ENCODE data around the gene CSNK1G2. TPM values are rescaled to one million over a fixed set of nuclear protein-coding genes. Genes with fewer than 3 reads are reported as not detected.

The CSNK1G2 gene
- total RNA-seq, 4 donors from 2014 or later = 54.5 to 250 (median 103) TPM

DNA sequence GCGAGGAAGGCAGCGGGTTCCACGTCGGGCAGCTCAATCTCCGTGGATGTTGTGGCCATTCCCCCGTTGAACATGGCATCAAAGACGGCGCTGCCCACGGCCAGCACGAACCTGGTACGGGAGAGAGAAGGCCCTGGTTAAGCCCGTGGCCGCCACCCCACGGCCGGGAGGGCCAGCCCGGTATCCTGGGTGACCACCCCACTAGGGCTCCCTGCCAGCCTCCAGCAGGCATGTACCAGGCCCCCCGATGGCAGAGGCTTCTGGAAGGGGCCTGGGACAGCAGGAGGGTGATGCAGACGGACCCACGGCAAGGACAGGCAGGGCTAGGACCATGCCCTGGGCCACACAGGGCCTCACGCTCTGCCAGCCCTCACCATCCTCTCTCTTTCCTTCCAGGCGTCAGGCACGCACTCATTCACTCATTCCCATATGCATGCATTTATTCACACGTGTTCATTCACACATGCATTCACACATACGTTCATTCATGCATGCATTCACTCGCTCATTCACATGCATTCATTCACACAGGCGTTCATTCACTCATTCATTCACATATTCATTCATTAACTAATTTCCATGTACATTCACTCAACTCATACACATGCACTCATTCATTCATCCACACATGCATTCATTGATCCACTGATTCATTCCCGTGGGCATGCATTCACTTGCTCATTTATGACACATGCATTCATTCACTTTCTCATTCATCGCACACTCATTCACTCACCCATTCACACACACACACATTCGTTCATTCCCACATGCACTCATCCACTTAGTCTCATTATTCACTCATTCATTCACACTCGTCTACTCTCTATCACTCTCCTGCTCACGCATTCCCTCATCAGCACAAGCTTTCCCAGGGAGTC is 56.6 kb downstream of the CSNK1G2 start:
- Histone ChIP-seq H3K36me3 (peaks cover 0 to 68% (median 0%) of the 10 kb centered on the region in 3 donors), H3K9me3 (no peaks in the 10 kb centered on the region), H3K4me3 (no peak overlapping the region), H3K27me3 (no peaks in the 10 kb centered on the region), H3K4me1 (no peaks in the 10 kb centered on the region), H3K27ac (no peak overlapping the region)
- DNase-seq = no peak
- TF ChIP-seq, protein P1, sequence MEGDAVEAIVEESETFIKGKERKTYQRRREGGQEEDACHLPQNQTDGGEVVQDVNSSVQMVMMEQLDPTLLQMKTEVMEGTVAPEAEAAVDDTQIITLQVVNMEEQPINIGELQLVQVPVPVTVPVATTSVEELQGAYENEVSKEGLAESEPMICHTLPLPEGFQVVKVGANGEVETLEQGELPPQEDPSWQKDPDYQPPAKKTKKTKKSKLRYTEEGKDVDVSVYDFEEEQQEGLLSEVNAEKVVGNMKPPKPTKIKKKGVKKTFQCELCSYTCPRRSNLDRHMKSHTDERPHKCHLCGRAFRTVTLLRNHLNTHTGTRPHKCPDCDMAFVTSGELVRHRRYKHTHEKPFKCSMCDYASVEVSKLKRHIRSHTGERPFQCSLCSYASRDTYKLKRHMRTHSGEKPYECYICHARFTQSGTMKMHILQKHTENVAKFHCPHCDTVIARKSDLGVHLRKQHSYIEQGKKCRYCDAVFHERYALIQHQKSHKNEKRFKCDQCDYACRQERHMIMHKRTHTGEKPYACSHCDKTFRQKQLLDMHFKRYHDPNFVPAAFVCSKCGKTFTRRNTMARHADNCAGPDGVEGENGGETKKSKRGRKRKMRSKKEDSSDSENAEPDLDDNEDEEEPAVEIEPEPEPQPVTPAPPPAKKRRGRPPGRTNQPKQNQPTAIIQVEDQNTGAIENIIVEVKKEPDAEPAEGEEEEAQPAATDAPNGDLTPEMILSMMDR (IDR thresholded peaks at IDR 0.05) = no peak
- TF ChIP-seq POLR2A (IDR thresholded peaks at IDR 0.05) = no peak

DNA sequence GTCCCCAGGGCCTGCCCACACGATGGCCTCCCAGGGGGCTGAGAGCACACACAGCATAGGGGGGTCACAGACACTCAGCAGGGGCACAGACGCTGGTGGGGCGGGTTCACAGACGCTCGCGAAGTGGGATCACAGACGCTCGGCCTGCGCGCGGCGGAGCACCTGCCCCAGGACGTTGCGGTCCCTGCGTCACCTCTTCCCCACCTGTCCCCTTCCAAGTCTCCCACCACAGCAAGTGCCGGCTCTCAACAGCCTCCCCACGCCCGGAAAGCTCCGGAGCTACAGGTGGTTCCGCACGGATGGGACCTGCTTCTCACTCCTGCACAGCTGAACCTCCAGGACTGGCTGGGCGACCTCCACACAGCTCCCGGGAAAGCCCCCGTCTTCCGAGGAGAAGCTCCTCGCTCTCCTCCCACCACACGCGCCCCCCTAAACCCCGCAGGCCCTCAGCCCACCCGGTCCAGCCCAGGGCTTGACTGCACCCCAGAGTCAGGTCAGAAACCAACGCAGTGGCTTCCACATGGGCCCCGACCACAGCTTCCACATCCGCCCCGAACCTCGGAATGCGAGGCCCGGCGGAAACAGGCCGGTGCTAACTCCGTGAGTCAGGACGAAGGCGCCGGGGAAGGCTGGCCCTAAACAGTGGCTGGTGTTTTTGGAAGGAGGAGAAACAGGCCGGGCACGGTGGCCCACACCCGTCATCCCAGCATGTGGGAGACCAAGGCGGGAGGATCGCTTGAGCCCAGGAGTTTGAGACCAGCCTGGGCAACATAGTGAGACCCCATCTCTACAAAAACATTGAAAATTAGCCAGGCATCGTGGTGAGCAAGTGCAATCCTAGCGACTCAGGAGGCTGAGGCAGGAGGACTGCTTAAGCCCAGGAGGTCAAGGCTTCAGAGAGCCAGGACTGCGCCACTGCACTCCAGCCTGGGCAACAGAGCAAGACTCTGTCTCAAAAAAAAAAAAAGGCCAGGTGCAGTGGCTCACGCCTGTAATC is 58.0 kb downstream of the CSNK1G2 start:
- no peaks in the 10 kb centered on the region for H3K4me1 ChIP-seq
- TF ChIP-seq, protein P1 (IDR thresholded peaks at IDR 0.05) = no peak
- no peak for TF ChIP-seq POLR2A (IDR thresholded peaks at IDR 0.05)
- H3K9me3 ChIP-seq = no peaks in the 10 kb centered on the region
- no peaks in the 10 kb centered on the region for H3K27me3 ChIP-seq
- H3K4me3 ChIP-seq = no peak overlapping the region
- peaks cover 0 to 56% (median 0%) of the 10 kb centered on the region in 3 donors for H3K36me3 ChIP-seq
- no peak for DNase-seq
- H3K27ac ChIP-seq = no peak overlapping the region

DNA sequence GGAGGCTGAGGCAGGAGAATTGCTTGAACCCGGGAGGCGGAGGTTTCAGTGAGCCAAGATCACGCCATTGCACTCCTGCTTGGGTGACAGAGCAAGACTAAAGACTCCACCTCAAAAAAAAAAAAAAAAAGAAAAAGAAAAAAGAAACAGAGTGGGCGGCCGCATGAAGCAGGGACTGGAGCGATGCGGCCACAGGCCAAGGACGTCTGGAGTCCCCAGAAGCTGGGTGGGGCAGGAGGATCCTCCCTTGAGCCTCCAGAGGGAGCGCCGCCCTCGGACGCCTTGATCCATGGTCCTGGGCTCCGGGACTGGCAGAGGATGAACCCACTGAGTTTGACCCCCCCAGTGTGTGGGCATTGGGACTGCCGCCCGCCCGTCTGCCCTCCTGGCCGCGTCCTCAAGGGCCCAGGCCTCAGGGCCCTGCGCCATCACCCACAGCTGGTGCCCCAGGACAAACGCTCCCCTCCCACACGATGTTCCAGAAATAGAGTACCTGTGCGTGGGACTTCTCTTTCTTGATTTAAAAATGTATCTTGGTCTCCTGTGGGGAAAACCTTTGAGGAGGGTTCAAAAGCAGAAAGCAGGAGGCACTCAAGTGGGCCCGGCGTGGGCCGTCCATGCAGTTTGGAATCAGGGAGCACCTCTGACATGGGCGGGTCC is 59.0 kb downstream of the CSNK1G2 start:
- peaks cover 0 to 52% (median 0%) of the 10 kb centered on the region in 3 donors for H3K36me3 ChIP-seq
- no peaks in the 10 kb centered on the region for H3K4me1 ChIP-seq
- H3K4me3 ChIP-seq = no peak overlapping the region
- TF ChIP-seq POLR2A (IDR thresholded peaks at IDR 0.05) = no peak
- TF ChIP-seq, protein P1 (IDR thresholded peaks at IDR 0.05) = no peak
- no peak for DNase-seq
- H3K9me3 ChIP-seq = no peaks in the 10 kb centered on the region
- no peak overlapping the region for H3K27ac ChIP-seq
- H3K27me3 ChIP-seq = no peaks in the 10 kb centered on the region

DNA sequence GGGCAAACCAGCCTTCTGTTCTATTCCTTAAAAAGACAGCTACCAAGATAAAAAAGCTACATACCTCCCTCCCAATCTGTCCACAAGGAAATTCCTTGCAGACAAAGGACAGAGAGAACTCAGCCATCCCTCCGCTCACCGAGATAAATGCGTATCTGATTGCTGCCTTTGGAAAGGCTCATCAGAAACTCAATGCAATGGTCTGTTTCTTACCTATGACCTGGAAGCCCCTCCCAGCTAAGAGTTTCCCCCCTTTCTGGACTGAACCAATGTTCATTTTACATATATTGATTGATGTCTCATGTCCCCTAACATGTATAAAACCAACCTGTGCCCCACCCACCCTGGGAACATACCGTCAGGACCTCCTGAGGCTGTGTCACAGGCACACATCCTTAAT is 62.9 kb downstream of the CSNK1G2 start:
- Histone ChIP-seq H3K27ac (no peak overlapping the region), H3K36me3 (peaks cover 0 to 25% (median 0%) of the 10 kb centered on the region in 3 donors), H3K27me3 (no peaks in the 10 kb centered on the region), H3K4me1 (no peaks in the 10 kb centered on the region), H3K4me3 (no peak overlapping the region), H3K9me3 (no peaks in the 10 kb centered on the region)
- no peak for DNase-seq
- TF ChIP-seq, protein P1 (IDR thresholded peaks at IDR 0.05) = no peak
- TF ChIP-seq POLR2A (IDR thresholded peaks at IDR 0.05) = no peak

DNA sequence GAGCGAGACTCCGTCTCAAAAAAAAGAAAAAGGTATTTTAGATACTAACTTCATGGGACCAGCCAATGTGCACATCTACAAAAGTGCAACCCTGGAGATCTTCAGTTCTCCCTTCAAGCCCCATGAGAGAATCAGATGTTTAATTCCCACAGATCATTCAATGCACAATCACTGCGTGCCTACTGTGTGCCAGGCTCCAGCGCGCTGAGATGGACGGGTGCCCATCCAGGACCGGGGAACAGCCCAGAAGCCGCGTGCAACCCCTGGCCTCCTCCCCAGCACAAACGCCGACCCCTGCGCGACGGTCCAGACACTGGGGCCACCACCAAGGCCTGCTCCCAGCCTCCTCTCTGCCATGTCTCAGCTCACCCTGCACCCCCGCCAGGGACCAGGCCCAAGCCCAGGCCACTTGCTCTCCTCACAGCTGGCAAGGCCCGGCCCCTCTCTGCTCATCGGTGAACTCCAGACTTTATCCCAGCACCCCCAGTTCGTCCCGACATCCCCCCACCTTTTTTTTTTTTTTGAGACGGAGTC is 69.2 kb downstream of the CSNK1G2 start:
- no peaks in the 10 kb centered on the region for H3K9me3 ChIP-seq
- no peak overlapping the region for H3K4me3 ChIP-seq
- no peaks in the 10 kb centered on the region for H3K27me3 ChIP-seq
- H3K4me1 ChIP-seq = peaks cover 0 to 20% (median 3%) of the 10 kb centered on the region in 4 donors
- no peaks in the 10 kb centered on the region for H3K36me3 ChIP-seq
- no peak overlapping the region for H3K27ac ChIP-seq
- DNase-seq = no peak
- no peak for TF ChIP-seq POLR2A (IDR thresholded peaks at IDR 0.05)
- TF ChIP-seq, protein P1 (IDR thresholded peaks at IDR 0.05) = no peak

All from Peyer's patch (tissue), 4 donors.